Stromal cell of bone marrow (primary cell): ENCODE measurements around the gene PGR.
"Not testable (repeated sequence)": the region's sequence is repeated elsewhere in the genome, so short reads cannot be mapped to it uniquely, and the experiment has no call there.

Experiments used
- DNase-seq: peaks from one replicate; pipeline ENCODE4 v3.0.0-alpha.2; 2012; ENCODE audit warnings: low read depth

Gene PGR

DNA sequence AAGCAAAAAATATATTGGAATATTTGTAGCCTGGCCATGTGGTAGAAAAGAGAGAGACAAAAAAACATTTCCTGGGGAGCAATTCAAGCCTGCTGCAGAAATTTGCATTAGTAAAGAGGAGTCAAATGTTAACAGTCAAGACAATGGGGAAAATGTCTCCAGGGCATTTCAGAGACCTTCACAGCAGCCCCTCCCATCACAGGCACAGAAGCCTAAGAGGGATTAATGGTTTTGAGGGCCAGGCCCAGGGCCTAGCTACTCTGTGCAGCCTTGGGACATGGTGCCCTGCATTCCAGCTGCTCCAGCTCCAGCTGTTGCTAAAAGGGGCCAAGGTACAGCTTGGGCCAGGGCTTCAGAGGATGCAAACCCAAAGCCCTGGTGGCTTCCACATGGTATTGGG, 46.8 kb downstream of the PGR start:
- no peak for DNase-seq

- DNase-seq: no peak
Measured at GRCh38 chr11:101063706-101064105, 65.9 kb downstream of the PGR start.

- DNase-seq: no peak
Measured at GRCh38 chr11:101061606-101062005, 68.0 kb downstream of the PGR start.

DNA sequence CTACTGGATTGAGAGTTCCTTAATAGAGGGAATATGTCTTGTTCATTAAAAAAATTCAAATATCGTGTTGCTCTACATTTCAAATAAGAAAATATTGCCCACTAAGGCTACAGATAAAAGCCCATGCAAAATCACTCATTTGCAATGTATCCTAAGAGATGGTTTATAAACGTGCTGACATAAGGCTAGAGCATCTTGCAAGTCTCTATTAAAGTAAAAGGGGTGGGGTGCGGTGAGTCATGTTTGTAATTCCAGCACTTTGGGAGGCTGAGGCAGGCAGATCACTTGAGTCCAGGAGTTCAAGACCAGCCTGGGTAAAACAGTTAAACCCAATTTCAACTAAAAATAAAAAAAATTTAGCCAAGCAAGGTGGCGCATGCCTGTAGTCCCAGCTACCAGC, 70.3 kb downstream of the PGR start:
- no peak for DNase-seq

DNA sequence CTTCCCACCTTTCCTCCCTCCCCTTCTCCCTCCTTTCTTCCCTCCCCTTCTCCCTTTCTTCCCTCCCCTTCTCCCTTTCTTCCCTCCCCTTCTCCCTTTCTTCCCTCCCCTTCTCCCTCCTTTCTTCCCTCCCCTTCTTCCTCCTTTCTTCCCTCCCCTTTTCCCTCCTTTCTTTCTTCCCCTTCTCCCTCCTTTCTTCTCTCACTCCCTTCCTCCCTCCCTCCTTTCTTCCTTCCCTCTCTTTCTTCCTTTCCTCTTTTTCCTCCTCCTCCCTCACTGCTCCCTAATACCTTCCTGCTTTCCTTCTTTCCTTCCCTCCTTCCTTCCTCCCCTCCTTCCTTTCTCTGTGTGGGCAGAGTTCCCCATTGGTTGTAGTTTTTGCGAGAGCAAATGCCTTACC, 76.1 kb downstream of the PGR start:
- DNase-seq: no peak

DNA sequence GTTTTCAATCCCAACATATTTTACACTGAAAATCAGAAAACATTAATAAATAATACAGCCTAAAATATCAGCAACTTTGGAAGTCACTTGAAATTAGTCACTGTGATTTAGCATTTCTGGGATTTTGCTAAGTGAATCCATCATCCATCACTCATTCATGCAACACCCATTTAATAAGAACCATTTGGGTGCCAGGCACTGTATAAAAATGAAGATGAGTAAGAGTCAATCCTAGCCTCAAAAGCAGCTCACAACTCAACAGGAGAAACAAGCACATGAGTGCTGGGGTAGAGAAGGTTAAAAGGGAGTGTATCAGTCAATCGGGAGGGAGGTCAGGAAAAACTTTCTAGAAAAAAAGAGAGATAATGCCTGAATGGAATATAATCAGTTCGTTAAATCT, 77.9 kb downstream of the PGR start:
- DNase-seq: no peak

DNA sequence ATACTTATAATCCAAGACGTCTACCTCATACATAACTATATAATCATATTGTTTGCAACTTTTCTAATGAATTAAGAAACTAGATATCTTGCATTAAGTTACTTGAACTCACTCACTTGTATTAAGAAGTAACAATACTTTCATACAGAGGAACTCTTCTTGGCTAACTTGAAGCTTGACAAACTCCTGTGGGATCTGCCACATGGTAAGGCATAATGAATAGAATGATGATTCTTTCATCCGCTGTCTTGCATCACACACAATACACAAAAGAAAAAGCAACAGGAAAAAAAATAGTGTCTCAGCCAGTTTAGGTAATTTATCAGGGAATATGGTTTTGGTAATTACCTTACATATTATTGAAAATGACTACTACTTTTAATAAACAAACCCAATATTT, 79.8 kb downstream of the PGR start:
- no peak for DNase-seq

DNA sequence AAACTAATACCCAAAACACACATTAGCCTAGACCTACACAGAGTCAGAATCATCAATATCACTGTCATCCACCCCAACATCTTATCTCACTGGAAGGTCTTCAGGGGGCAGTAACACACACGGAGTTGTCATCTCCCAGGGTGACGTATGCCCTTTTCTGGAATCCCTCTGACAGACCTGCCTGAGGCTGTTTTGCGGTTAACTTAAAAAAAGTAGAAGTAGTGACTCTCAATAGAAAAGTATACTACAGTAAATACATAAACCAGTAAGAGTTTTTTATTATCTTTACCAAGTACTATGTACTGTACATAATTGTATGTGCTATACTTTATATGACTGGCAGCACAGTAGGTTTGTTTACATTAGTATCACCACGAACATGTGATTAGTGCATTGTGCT, 80.5 kb downstream of the PGR start:
- no peak for DNase-seq

GRCh38 chr11:101048479-101048878, 81.1 kb downstream of the PGR start:
- no peak for DNase-seq

- no peak for DNase-seq
Measured at GRCh38 chr11:101046947-101047346, 82.7 kb downstream of the PGR start.

- DNase-seq: no peak
Measured at GRCh38 chr11:101045415-101045814, 84.2 kb downstream of the PGR start.

DNA sequence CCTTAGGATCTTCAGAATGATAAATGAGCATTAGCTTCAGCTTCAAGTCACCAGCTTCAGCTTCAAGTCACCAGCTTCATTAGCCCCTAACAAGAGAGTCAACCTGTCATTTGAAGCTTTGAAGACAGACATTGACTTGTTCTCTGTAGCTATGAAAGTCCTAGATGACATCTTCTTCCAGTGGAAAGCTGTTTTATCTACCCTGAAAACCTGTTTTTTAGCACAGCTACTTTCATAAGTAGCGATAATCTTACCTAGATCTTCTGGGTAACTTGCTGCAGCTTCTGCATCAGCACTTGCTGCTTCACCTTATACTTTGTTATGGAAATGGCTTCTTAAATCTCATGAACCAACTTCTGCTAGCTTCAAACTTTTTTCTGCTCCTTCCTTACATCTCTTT, 85.7 kb downstream of the PGR start:
- DNase-seq: no peak

- DNase-seq: no peak
Measured at GRCh38 chr11:101035872-101036271, 93.7 kb downstream of the PGR start.

GRCh38 chr11:101034076-101034475, 95.5 kb downstream of the PGR start:
- DNase-seq: no peak

DNA sequence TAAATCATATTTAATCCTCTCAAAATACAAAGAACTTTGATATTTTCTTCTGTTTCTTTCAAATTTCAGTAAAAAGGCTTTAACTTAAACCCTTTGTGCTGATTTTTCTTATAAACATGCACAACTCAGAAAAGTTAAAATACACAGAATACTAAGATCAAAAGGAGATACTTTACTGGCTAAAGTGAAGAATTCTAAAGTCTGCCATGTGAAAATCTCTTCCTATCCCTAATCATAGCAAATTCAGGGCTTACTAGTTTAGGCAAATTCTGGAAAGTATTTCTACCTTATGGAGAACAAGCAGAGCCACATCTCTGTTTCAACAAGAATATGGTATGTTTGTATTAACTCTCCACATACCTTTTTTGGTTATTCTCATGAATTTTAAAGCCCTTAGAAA, 96.6 kb downstream of the PGR start:
- no peak for DNase-seq

DNA sequence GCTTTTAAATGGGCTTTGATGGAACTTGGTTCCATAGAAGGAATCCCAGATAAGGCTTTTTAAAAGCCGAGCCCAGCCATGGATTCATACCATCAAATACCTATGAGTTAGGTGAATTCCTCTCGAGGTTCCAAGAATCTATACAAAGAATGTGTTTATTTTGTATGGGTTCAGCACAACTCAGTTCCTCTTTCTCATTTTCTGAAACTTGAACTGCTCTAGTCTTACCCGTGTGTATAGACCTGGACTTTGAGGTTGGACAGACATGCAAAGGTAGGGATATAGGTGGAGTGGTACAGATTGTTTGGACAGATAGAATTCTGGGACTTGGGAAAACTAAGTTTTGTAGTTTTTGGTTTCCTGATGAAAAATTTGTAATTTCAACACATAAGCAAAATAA, 97.9 kb downstream of the PGR start:
- no peak for DNase-seq

DNA sequence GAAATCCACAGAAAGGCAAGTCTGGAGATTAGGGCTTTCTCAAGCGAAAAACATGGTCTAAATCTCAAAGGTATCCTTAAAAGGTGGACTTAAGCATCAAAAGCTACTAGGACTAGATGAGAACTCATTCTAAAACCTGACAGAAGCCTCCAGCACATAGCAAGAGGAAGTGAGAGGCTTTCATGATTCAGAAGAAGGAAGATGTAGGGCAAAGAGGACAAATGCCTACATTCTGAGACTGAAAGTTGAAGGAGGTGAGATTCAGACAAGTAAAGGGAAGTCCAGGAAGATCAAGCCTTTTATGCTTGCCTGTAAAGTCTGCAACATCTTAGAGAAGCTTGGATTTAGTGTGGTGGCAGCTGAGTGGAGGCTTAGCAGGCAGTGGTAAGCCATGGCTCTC, 98.9 kb downstream of the PGR start:
- no peak for DNase-seq

DNA sequence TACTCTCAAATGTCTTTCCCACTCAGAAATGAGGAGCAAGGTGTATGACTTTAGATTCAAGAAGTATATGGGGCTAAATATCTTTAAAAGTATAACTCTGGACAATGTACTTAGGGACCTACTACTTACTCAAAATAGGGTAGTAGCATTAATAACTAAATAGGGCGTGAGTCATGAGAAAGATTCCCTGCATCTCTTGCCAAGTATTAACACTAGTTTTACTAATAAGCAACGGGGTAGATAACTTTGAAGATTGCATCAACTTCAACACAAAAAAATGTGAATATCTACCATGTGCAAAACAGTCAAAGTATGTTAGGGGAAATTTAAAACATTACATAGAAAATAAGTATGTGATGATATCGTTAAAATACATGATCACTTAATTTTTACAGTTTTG, 99.6 kb downstream of the PGR start:
- DNase-seq: no peak

DNA sequence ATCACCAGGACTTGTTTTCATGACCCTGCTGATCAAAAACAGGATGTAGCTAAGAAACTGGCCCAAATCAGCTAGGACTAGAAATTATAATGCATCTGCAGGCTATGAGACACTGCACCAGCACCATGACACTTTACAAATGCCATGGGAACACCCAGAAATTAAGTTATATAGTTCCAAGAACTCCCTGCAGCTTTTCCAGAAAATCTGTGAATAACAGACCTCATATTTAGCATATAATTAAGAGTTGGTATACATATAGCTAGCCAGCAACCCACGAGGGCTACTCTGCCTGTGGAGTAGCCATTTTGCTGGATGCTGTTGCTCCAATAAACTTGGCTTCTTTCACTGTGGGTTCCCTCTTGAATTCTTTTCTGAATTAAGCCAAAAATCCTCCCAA, 101.0 kb downstream of the PGR start:
- no peak for DNase-seq

- no peak for DNase-seq
Measured at GRCh38 chr11:101022256-101022655, 107.4 kb downstream of the PGR start.

GRCh38 chr11:101019870-101020269, 109.7 kb downstream of the PGR start:
- no peak for DNase-seq

DNA sequence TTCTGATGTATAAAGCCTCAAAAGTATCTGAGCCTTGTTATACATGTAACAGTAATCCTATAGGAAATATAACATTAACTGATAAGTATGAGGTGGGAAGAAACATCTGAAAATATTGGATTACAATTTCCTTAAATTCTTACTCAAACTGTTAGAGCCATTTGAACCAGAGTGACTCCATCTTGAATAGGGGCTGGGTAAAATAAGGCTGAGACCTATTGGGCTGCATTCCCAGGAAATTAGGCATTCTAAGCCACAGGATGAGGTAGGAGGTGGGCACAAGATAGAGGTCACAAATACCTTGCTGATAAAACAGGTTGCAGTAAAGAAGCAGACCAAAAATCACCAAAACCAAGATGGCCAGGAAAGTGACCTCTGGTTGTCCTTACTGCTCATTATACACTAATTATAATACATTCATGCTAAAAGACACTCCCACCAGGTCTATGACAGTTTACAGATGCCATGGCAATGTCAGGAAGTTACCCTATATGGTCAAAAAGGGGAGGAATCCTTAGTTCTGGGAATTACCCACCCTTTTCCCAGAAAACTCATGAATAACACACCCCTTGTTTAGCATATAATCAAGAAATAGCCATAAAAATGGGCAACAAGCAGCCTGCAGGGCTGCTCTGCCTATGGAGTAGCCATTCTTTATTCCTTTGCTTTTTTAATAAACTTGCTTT, 114.9 kb downstream of the PGR start:
- no peak for DNase-seq

DNA sequence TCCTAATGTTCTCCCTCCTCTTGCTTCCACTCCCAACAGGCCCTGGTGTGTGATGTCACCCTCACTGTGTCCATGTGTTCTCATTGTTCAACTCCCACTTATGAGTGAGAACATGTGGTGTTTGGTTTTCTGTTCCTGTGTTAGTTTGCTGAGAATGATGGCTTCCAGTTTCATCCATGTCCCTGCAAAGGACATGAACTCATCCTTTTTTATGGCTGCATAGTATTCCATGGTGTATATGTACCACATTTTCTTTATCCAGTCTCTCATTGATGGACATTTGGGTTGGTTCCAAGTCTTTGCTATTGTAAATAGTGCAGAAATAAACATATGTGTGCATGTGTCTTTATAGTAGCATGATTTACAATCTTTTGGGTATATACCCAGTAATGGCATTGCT, 115.9 kb downstream of the PGR start:
- DNase-seq: not testable (repeated sequence)

DNA sequence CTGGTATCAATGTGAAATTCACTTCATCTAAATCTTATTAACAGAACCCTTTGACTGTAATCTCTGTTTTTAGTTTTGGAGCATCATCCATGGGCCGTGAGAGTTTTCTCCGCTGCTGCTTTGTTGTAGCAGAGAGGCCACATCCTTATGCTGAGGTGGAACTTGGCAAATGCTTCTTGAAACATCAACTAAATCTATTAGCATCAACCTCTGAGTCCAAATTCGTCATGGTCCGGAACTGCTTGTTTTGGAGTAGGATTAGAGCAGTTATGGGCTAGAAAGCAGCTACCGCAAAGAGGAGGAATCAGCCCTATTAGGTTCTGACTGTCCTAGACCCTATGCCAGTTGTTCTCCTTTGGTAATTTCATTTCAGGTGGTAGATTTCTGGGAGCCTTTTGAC, 117.7 kb downstream of the PGR start:
- no peak for DNase-seq

DNA sequence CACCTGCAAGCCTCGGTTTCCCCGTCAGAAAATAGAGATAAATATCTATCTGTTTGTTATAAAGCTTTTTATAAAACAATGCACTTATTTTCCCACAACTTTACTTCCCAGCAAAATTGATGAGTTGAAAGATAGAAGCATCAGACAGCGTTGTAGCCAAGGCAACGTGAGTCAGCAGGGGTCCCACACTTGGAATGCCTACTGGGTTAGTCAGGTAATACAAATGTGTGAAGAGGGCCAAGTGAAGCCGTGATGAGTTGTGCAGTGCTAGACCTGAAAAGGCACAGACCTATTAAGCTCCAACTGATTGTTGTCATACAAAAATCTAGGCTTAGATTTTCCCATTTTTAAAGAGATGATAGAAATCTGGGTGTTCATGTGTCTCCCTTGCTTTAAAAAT, 118.7 kb downstream of the PGR start:
- no peak for DNase-seq
